ENCODE measurements around the gene DPP4. TPM values are rescaled to one million over a fixed set of nuclear protein-coding genes. Genes with fewer than 3 reads are reported as not detected.
"Not testable (repeated sequence)": the region's sequence is repeated elsewhere in the genome, so short reads cannot be mapped to it uniquely, and the experiment has no call there.

Gene DPP4
- polyA plus RNA-seq, 3 donors: 0.46 TPM; not detected in 2

DNA sequence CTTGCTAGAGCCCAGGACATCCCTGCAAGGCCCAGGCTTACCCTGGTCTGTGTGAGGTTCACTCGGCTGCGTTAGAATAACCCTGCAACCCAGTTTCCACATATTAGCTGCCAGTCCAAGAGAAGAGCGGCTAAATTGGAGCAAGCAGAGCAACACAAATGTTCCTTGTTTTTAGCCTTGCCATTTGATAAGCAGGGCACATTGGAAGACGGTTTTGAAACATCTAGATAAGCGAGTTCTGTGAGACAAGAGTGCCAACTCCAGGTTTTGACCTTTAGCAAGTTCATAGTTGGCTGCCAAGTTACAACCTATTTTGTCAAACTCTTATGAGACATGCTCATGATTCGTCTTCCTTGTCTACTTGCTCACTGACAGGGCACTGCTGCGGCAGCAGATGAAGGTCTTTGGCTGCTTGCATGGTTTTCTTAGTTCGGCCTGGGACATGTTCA, 23.5 kb downstream of the DPP4 start:
- Histone ChIP-seq H3K4me1 (ENCODE audit: control insufficient read depth in 1 of 2, insufficient read depth in 2 of 2, low read length in 2 of 2) (no peaks in the 10 kb centered on the region), H3K36me3 (replicated peaks in 1 of 2; ENCODE audit: control insufficient read depth in 1 of 2, insufficient read depth in 2 of 2, low read length in 2 of 2) (no peaks in the 10 kb centered on the region), H3K27ac (ENCODE audit: low read depth in 1 of 2, low read length in 2 of 2) (no peak overlapping the region), H3K27me3 (ENCODE audit: control insufficient read depth in 2 of 2, insufficient read depth in 2 of 2, low read length in 2 of 2) (no peaks in the 10 kb centered on the region), H2AFZ (ENCODE audit: insufficient read depth, low read depth, low read length, poor library complexity, severe bottlenecking) (no peak overlapping the region), H3K9ac (ENCODE audit: insufficient read depth, low read length, poor library complexity, severe bottlenecking) (no peak overlapping the region), H3K4me3 (replicated peaks in 1 of 3; ENCODE audit: low read depth in 2 of 3, low read length in 3 of 3) (no peak overlapping the region), H3K9me3 (replicated peaks in 1 of 2; ENCODE audit: control insufficient read depth in 1 of 2, insufficient read depth in 1 of 2, low read length in 2 of 2) (no peaks in the 10 kb centered on the region), H3K4me2 (replicated peaks; ENCODE audit: extremely low read depth, low read length, poor library complexity, severe bottlenecking) (no peak overlapping the region), H4K20me1 (ENCODE audit: insufficient read depth, low read length) (no peaks in the 10 kb centered on the region), H3K79me2 (ENCODE audit: insufficient read depth, low read length) (no peaks in the 10 kb centered on the region)
- 96% methylated on average over 7 of the region's 8 CpGs for WGBS (ENCODE audit: insufficient coverage)
- H3K4me1 Mint-ChIP-seq: no peaks in the 10 kb centered on the region
- no peak overlapping the region for H3K4me3 Mint-ChIP-seq
- TF ChIP-seq, protein P1, sequence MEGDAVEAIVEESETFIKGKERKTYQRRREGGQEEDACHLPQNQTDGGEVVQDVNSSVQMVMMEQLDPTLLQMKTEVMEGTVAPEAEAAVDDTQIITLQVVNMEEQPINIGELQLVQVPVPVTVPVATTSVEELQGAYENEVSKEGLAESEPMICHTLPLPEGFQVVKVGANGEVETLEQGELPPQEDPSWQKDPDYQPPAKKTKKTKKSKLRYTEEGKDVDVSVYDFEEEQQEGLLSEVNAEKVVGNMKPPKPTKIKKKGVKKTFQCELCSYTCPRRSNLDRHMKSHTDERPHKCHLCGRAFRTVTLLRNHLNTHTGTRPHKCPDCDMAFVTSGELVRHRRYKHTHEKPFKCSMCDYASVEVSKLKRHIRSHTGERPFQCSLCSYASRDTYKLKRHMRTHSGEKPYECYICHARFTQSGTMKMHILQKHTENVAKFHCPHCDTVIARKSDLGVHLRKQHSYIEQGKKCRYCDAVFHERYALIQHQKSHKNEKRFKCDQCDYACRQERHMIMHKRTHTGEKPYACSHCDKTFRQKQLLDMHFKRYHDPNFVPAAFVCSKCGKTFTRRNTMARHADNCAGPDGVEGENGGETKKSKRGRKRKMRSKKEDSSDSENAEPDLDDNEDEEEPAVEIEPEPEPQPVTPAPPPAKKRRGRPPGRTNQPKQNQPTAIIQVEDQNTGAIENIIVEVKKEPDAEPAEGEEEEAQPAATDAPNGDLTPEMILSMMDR (IDR thresholded peaks at IDR 0.05): no peak
- DNase-seq: no peak
- H3K27me3 Mint-ChIP-seq (ENCODE audit: low read depth in 3 of 3): peaks cover 0 to 3% (median 0%) of the 10 kb centered on the region in 3 donors
- intact Hi-C loops (cut with micrococcal nuclease): no loop called here
- no peak overlapping the region for H3K27ac Mint-ChIP-seq
- peaks cover 0 to 4% (median 0%) of the 10 kb centered on the region in 7 donors for H3K9me3 Mint-ChIP-seq
- H3K36me3 Mint-ChIP-seq: no peaks in the 10 kb centered on the region

DNA sequence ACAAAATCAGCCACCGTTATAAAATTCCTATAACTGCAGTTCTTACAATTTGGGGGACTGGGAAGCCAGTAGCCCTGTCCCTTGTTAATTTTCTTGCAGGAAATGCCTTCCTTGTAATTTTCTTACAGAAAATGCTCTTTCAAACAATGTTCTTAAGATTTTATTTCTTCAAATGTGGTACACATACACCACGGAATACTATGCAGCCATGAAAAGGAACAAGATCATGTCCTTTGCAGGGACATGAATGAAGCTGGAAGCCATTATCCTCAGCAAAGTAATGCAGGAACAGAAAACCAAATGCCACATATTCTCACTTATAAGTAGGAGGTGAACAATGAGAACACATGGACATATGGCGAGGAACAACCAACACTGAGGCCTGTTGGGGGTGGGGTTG, 24.9 kb downstream of the DPP4 start:
- H3K27me3 Mint-ChIP-seq (ENCODE audit: low read depth in 3 of 3); H2AFZ ChIP-seq (ENCODE audit: insufficient read depth, low read depth, low read length, poor library complexity, severe bottlenecking); H3K9me3 ChIP-seq (replicated peaks in 1 of 2; ENCODE audit: control insufficient read depth in 1 of 2, insufficient read depth in 1 of 2, low read length in 2 of 2); H3K36me3 ChIP-seq (replicated peaks in 1 of 2; ENCODE audit: control insufficient read depth in 1 of 2, insufficient read depth in 2 of 2, low read length in 2 of 2); H3K36me3 Mint-ChIP-seq; H3K4me3 ChIP-seq (replicated peaks in 1 of 3; ENCODE audit: low read depth in 2 of 3, low read length in 3 of 3); H3K4me1 Mint-ChIP-seq; H3K79me2 ChIP-seq (ENCODE audit: insufficient read depth, low read length); H3K27ac Mint-ChIP-seq; intact Hi-C loops (cut with micrococcal nuclease); H3K9me3 Mint-ChIP-seq; H3K9ac ChIP-seq (ENCODE audit: insufficient read depth, low read length, poor library complexity, severe bottlenecking); H3K4me3 Mint-ChIP-seq; H4K20me1 ChIP-seq (ENCODE audit: insufficient read depth, low read length); H3K4me1 ChIP-seq (ENCODE audit: control insufficient read depth in 1 of 2, insufficient read depth in 2 of 2, low read length in 2 of 2); H3K27ac ChIP-seq (ENCODE audit: low read depth in 1 of 2, low read length in 2 of 2); DNase-seq; H3K27me3 ChIP-seq (ENCODE audit: control insufficient read depth in 2 of 2, insufficient read depth in 2 of 2, low read length in 2 of 2); H3K4me2 ChIP-seq (replicated peaks; ENCODE audit: extremely low read depth, low read length, poor library complexity, severe bottlenecking): not testable (repeated sequence)
- WGBS (ENCODE audit: insufficient coverage): 100% methylated on average over 1 of the region's 3 CpGs

Data from CD14-positive monocyte (primary cell).